K562 treated with DMSO at 1 percent for 48 hours (cell line): ENCODE data around the gene PDCD6IP. TPM values are rescaled to one million over a fixed set of nuclear protein-coding genes. Genes with fewer than 3 reads are reported as not detected.

Experiments
- total RNA-seq: library from RNA; unstranded; fragments of 300-600 nt; gene quantifications from 2 replicates; pipeline ENCODE4 v1.2.3, GENCODE V29; 2022; ENCODE audit warnings: low replicate concordance; ENCODE audit errors: extremely low read depth

Gene PDCD6IP, protein sequence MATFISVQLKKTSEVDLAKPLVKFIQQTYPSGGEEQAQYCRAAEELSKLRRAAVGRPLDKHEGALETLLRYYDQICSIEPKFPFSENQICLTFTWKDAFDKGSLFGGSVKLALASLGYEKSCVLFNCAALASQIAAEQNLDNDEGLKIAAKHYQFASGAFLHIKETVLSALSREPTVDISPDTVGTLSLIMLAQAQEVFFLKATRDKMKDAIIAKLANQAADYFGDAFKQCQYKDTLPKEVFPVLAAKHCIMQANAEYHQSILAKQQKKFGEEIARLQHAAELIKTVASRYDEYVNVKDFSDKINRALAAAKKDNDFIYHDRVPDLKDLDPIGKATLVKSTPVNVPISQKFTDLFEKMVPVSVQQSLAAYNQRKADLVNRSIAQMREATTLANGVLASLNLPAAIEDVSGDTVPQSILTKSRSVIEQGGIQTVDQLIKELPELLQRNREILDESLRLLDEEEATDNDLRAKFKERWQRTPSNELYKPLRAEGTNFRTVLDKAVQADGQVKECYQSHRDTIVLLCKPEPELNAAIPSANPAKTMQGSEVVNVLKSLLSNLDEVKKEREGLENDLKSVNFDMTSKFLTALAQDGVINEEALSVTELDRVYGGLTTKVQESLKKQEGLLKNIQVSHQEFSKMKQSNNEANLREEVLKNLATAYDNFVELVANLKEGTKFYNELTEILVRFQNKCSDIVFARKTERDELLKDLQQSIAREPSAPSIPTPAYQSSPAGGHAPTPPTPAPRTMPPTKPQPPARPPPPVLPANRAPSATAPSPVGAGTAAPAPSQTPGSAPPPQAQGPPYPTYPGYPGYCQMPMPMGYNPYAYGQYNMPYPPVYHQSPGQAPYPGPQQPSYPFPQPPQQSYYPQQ
- 58.8 TPM in 1 of 2 replicates, not detected in the other for total RNA-seq

GRCh38 chr3:33798418-33799201 lies at the start of gene PDCD6IP:
TSS of gene PDCD6IP (plus strand) at chr3:33798630. CDS start at chr3:33798729, 99 bp downstream.

Other genes with a start within 250 kb of the PDCD6IP start
- gene CLASP2, start 80.4 kb upstream of the PDCD6IP start, total RNA-seq = not detected in 2 replicates